Measurements from ENCODE around the gene SPEF1.
A peak's percentile ranks its signal among the peaks of the same experiment; 100 is the strongest.
"Not testable (repeated sequence)": the region's sequence is repeated elsewhere in the genome, so short reads cannot be mapped to it uniquely, and the experiment has no call there.

Gene SPEF1

GRCh38 chr20:3794701-3795420, 13.6 kb upstream of the SPEF1 start:
- no peak for DNase-seq (ENCODE audit: extremely low spot score)
- CTCF ChIA-PET: interaction anchor here (0.6 to 1.8 kb wide), 4 partner anchors 9 to 297 kb away, joined by 3 to 9 read pairs (median 4); partner anchors contain the start of gene CENPB
- TF ChIP-seq CTCF (IDR thresholded peaks at IDR 0.05; ENCODE audit: control extremely low read depth, extremely low read depth, low read depth, missing control alignments): no peak
- POLR2A ChIA-PET: no interaction called here

- CTCF ChIA-PET: interaction anchor here (0.6 to 1.5 kb wide), 2 partner anchors 8 to 297 kb away, joined by 3 to 4 read pairs; partner anchors contain the start of gene CENPB
- POLR2A ChIA-PET; DNase-seq (ENCODE audit: extremely low spot score): not testable (repeated sequence)
These were observed 12.9 kb upstream of the SPEF1 start for GRCh38 chr20:3794168-3794567.

GRCh38 chr20:3789201-3789600, 8.0 kb upstream of the SPEF1 start:
- POLR2A ChIA-PET; DNase-seq (ENCODE audit: extremely low spot score): not testable (repeated sequence)
- CTCF ChIA-PET: interaction anchor here (1.1 to 7.7 kb wide), 6 partner anchors 22 to 226 kb away, joined by 3 to 63 read pairs (median 5); partner anchors contain the start of genes ADISSP and AP5S1

- POLR2A ChIA-PET: no interaction called here
- no peak for TF ChIP-seq CTCF (IDR thresholded peaks at IDR 0.05; ENCODE audit: control extremely low read depth, extremely low read depth, low read depth, missing control alignments)
- CTCF ChIA-PET: interaction anchor here (1.1 to 7.7 kb wide), 9 partner anchors 12 to 295 kb away, joined by 3 to 63 read pairs (median 6); partner anchors contain the start of genes ADISSP and AP5S1
- no peak for DNase-seq (ENCODE audit: extremely low spot score)
These were observed 7.5 kb upstream of the SPEF1 start for GRCh38 chr20:3788685-3789155.

GRCh38 chr20:3787324-3788014, 6.2 kb upstream of the SPEF1 start:
- CTCF ChIA-PET: interaction anchor here (0.9 to 7.7 kb wide), 18 partner anchors 13 to 303 kb away, joined by 3 to 63 read pairs (median 4); partner anchors contain the start of genes ADISSP and AP5S1
- POLR2A ChIA-PET: no interaction called here
- DNase-seq (ENCODE audit: extremely low spot score): no peak
- TF ChIP-seq CTCF (IDR thresholded peaks at IDR 0.05; ENCODE audit: control extremely low read depth, extremely low read depth, low read depth, missing control alignments): no peak

- peak; percentile 71 for TF ChIP-seq CTCF (IDR thresholded peaks at IDR 0.05; ENCODE audit: control extremely low read depth, extremely low read depth, low read depth, missing control alignments)
- ChIA-PET POLR2A (interaction anchor here (0.5 kb wide), 1 partner anchor 32 kb away, joined by 7 read pairs; no protein-coding TSS in a partner anchor), CTCF (interaction anchor here (0.6 to 7.7 kb wide), 28 partner anchors 8 to 297 kb away, joined by 3 to 63 read pairs (median 4); partner anchors contain the start of genes ADISSP and AP5S1)
- peak; percentile 95 for DNase-seq (ENCODE audit: extremely low spot score)
These were observed 5.5 kb upstream of the SPEF1 start, which contains the start of gene CENPB for GRCh38 chr20:3786665-3787323. Gene CENPB (minus strand): TSS chr20:3786740. CDS start chr20:3786483, 257 bp downstream.

- peak; percentile 47 for DNase-seq (ENCODE audit: extremely low spot score)
- CTCF ChIA-PET: interaction anchor here (0.6 to 7.7 kb wide), 19 partner anchors 9 to 298 kb away, joined by 3 to 63 read pairs (median 4); partner anchors contain the start of genes ADISSP and AP5S1
- POLR2A ChIA-PET: no interaction called here
- no peak for TF ChIP-seq CTCF (IDR thresholded peaks at IDR 0.05; ENCODE audit: control extremely low read depth, extremely low read depth, low read depth, missing control alignments)
These were observed 4.9 kb upstream of the SPEF1 start for GRCh38 chr20:3786126-3786484.
